ENCODE results near the gene NDUFA8. TPM values are rescaled to one million over a fixed set of nuclear protein-coding genes. Genes with fewer than 3 reads are reported as not detected.

Gene NDUFA8
- total and polyA plus RNA-seq, 2 experiments from 2014 or later: 35.5 to 133 TPM

- in situ Hi-C loops (cut with MboI): loop anchor here (10.0 kb wide), 2 partner anchors 228 to 698 kb away; partner anchors contain the start of gene PDCL
- peaks cover 12% of the 10 kb centered on the region for H3K4me1 ChIP-seq (ENCODE audit: insufficient read depth)
- peak; percentile 76 for DNase-seq
- H3K9ac ChIP-seq: peak overlapping the region; percentile 60
- no peaks in the 10 kb centered on the region for H3F3A ChIP-seq (ENCODE audit: insufficient read depth)
- TF ChIP-seq EZH2phosphoT487 (IDR thresholded peaks at IDR 0.05; ENCODE audit: insufficient read depth, low read depth) (no peak), EZH2 (IDR thresholded peaks at IDR 0.05; ENCODE audit: insufficient read depth, poor library complexity, severe bottlenecking) (no peak)
- WGBS, 2 experiments (ENCODE audit: low coverage in 1 of 2, low lambda C conversion rate in 2 of 2, missing lambda C conversion rate in 2 of 2): 4 to 7% methylated on average over 59 to 61 of the region's 64 CpGs
- no peaks in the 10 kb centered on the region for H3K9me3 ChIP-seq (ENCODE audit: low read depth)
- H4K20me1 ChIP-seq (ENCODE audit: insufficient read depth): no peaks in the 10 kb centered on the region
- no peak overlapping the region for H3K27ac ChIP-seq
- no peaks in the 10 kb centered on the region for H3K79me2 ChIP-seq (ENCODE audit: insufficient read depth)
- peak overlapping the region; percentile 92 for H3K4me2 ChIP-seq (ENCODE audit: unreplicated experiment)
- H3K36me3 ChIP-seq (ENCODE audit: low read depth): no peaks in the 10 kb centered on the region
- peak overlapping the region; percentile 68 for H3K4me3 ChIP-seq
- H2AFZ ChIP-seq: peak overlapping the region; percentile 95
- no peaks in the 10 kb centered on the region for H3K9me2 ChIP-seq (ENCODE audit: insufficient read depth)
- H3K27me3 ChIP-seq (replicated peaks; ENCODE audit: insufficient read depth): no peaks in the 10 kb centered on the region
Observed at GRCh38 chr9:122126331-122127261, 33.0 kb downstream of the NDUFA8 start.

DNA sequence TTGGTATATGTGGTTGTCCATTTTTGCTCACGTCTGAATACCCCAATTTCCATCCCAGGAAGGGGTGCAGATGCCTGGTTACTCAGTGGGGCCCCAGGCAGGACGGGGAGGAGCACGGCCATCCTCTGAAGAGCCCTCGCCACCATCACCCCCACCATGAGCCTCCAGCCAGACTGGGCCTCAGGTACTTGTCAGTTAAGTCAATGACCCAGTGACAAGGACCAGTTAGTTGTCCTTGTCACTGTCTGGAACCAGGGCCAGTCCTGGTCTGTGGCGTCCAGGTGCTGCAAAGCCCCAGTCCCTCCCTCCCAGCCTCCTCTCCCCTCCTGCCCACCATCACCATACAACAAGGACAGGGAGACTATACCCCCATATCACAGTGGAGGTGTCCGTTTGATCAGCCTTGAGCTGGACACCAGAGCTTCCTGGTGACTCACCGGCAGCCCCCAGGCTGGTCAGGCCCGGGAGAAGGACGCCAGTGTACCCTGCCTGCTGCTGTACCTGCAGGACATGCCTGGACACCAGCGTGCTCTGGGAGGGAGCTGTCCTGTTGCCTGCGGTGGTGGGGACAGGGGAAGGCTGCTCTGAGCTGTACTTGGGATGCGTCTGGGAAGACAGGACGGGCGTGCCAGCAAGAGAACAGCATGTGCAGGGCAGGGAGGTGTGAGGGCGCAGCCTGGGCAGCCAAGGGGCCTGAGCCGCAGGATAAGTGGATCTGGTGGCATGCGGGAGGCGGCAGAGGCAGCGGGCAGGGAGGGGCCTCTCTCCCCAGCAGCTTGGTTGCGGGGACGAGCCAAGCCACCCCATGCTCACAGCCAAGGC, 33.9 kb downstream of the NDUFA8 start:
- 38% methylated on average over 18 to 21 of the region's 21 CpGs for WGBS, 2 experiments (ENCODE audit: low coverage in 1 of 2, low lambda C conversion rate in 2 of 2, missing lambda C conversion rate in 2 of 2)
- peak overlapping the region; percentile 68 for H3K4me3 ChIP-seq
- no peaks in the 10 kb centered on the region for H4K20me1 ChIP-seq (ENCODE audit: insufficient read depth)
- no peak overlapping the region for H3K27ac ChIP-seq
- H3K9me2 ChIP-seq (ENCODE audit: insufficient read depth): no peaks in the 10 kb centered on the region
- peak overlapping the region; percentile 95 for H2AFZ ChIP-seq
- no peaks in the 10 kb centered on the region for H3F3A ChIP-seq (ENCODE audit: insufficient read depth)
- H3K36me3 ChIP-seq (ENCODE audit: low read depth): no peaks in the 10 kb centered on the region
- no peaks in the 10 kb centered on the region for H3K9me3 ChIP-seq (ENCODE audit: low read depth)
- no peaks in the 10 kb centered on the region for H3K79me2 ChIP-seq (ENCODE audit: insufficient read depth)
- H3K27me3 ChIP-seq (replicated peaks; ENCODE audit: insufficient read depth): no peaks in the 10 kb centered on the region
- DNase-seq: peak; percentile 52
- in situ Hi-C loops (cut with MboI): loop anchor here (10.0 kb wide), 2 partner anchors 229 to 699 kb away; partner anchors contain the start of gene PDCL
- TF ChIP-seq EZH2 (IDR thresholded peaks at IDR 0.05; ENCODE audit: insufficient read depth, poor library complexity, severe bottlenecking) (no peak), EZH2phosphoT487 (IDR thresholded peaks at IDR 0.05; ENCODE audit: insufficient read depth, low read depth) (no peak)
- H3K4me2 ChIP-seq (ENCODE audit: unreplicated experiment): peak overlapping the region; percentile 92
- no peak overlapping the region for H3K9ac ChIP-seq
- peaks cover 12% of the 10 kb centered on the region for H3K4me1 ChIP-seq (ENCODE audit: insufficient read depth)

DNA sequence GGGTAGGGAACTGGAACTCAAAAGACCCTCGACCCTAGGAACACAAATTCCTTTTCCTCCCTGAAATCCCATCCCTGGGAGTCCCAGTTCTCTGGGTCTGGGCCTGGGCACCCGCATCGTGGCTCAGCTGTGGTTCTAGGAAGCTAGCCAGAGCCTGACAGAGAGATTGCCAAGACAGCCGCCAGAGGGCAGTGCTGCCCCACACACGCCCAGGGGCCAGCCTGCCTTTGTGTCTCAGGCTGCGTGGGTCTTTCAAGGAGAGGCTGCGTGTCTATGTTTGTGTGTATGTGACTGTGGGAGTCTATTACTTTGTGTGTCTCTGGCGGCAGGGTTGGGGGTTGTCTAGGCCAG, 34.4 kb downstream of the NDUFA8 start:
- Histone ChIP-seq H3K4me3 (no peak overlapping the region), H3K9ac (no peak overlapping the region), H3K9me2 (ENCODE audit: insufficient read depth) (no peaks in the 10 kb centered on the region), H3K4me2 (ENCODE audit: unreplicated experiment) (no peak overlapping the region), H3F3A (ENCODE audit: insufficient read depth) (no peaks in the 10 kb centered on the region), H4K20me1 (ENCODE audit: insufficient read depth) (no peaks in the 10 kb centered on the region), H3K36me3 (ENCODE audit: low read depth) (no peaks in the 10 kb centered on the region), H3K27me3 (replicated peaks; ENCODE audit: insufficient read depth) (no peaks in the 10 kb centered on the region), H3K9me3 (ENCODE audit: low read depth) (no peaks in the 10 kb centered on the region), H3K27ac (no peak overlapping the region), H3K79me2 (ENCODE audit: insufficient read depth) (no peaks in the 10 kb centered on the region), H2AFZ (no peak overlapping the region), H3K4me1 (ENCODE audit: insufficient read depth) (peaks cover 12% of the 10 kb centered on the region)
- peak; percentile 90 for DNase-seq
- no peak for TF ChIP-seq EZH2 (IDR thresholded peaks at IDR 0.05; ENCODE audit: insufficient read depth, poor library complexity, severe bottlenecking)
- TF ChIP-seq EZH2phosphoT487 (IDR thresholded peaks at IDR 0.05; ENCODE audit: insufficient read depth, low read depth): no peak
- in situ Hi-C loops (cut with MboI): loop anchor here (10.0 kb wide), 2 partner anchors 230 to 700 kb away; partner anchors contain the start of gene PDCL
- 1 to 2% methylated on average over 8 of the region's 8 CpGs for WGBS, 2 experiments (ENCODE audit: low coverage in 1 of 2, low lambda C conversion rate in 2 of 2, missing lambda C conversion rate in 2 of 2)

- in situ Hi-C loops (cut with MboI): loop anchor here (5.0 to 10.0 kb wide), 3 partner anchors 230 to 700 kb away; partner anchors contain the start of gene PDCL
- no peak for TF ChIP-seq EZH2 (IDR thresholded peaks at IDR 0.05; ENCODE audit: insufficient read depth, poor library complexity, severe bottlenecking)
- TF ChIP-seq EZH2phosphoT487 (IDR thresholded peaks at IDR 0.05; ENCODE audit: insufficient read depth, low read depth): no peak
- H4K20me1 ChIP-seq (ENCODE audit: insufficient read depth): no peaks in the 10 kb centered on the region
- no peaks in the 10 kb centered on the region for H3K79me2 ChIP-seq (ENCODE audit: insufficient read depth)
- no peaks in the 10 kb centered on the region for H3K27me3 ChIP-seq (replicated peaks; ENCODE audit: insufficient read depth)
- no peaks in the 10 kb centered on the region for H3F3A ChIP-seq (ENCODE audit: insufficient read depth)
- no peaks in the 10 kb centered on the region for H3K9me2 ChIP-seq (ENCODE audit: insufficient read depth)
- no peak overlapping the region for H3K27ac ChIP-seq
- no peak overlapping the region for H2AFZ ChIP-seq
- 44 to 47% methylated on average over 7 of the region's 7 CpGs for WGBS, 2 experiments (ENCODE audit: low coverage in 1 of 2, low lambda C conversion rate in 2 of 2, missing lambda C conversion rate in 2 of 2)
- H3K9ac ChIP-seq: no peak overlapping the region
- no peak overlapping the region for H3K4me3 ChIP-seq
- H3K4me2 ChIP-seq (ENCODE audit: unreplicated experiment): no peak overlapping the region
- peaks cover 12% of the 10 kb centered on the region for H3K4me1 ChIP-seq (ENCODE audit: insufficient read depth)
- no peak for DNase-seq
- H3K36me3 ChIP-seq (ENCODE audit: low read depth): no peaks in the 10 kb centered on the region
- no peaks in the 10 kb centered on the region for H3K9me3 ChIP-seq (ENCODE audit: low read depth)
Observed at GRCh38 chr9:122124528-122124927, 35.1 kb downstream of the NDUFA8 start.

Data from GM23248 (cell line).